ENCODE measurements around the gene SMCO2. TPM values are rescaled to one million over a fixed set of nuclear protein-coding genes. Genes with fewer than 3 reads are reported as not detected.

The SMCO2 gene
- total and polyA plus RNA-seq, 5 experiments from 2014 or later, result not detected

GRCh38 chr12:27524494-27524835 lies 77.9 kb downstream of the SMCO2 start:
- no peaks in the 10 kb centered on the region for H3K36me3 Mint-ChIP-seq
- POLR2A ChIA-PET, result interaction anchor here (0.6 to 1.2 kb wide), 5 partner anchors 7 to 102 kb away, joined by 3 to 5 read pairs (median 3); no protein-coding TSS in a partner anchor
- DNase-seq (peak in 1 of 10 donors; percentile 14), ATAC-seq (peak in 1 of 2 donors; percentile 2)
- H3K4me3 Mint-ChIP-seq, result peak overlapping the region; percentile 92 to 99 (median 97)
- peak overlapping the region in 7 of 10 donors; percentile 30 to 98 (median 93) for H3K27ac Mint-ChIP-seq
- H3K4me1 Mint-ChIP-seq, result peaks cover 16 to 38% (median 27%) of the 10 kb centered on the region in 4 donors
- no peaks in the 10 kb centered on the region for H3K9me3 Mint-ChIP-seq
- peaks cover 2 to 6% (median 5%) of the 10 kb centered on the region in 5 donors for H3K27me3 Mint-ChIP-seq

DNA sequence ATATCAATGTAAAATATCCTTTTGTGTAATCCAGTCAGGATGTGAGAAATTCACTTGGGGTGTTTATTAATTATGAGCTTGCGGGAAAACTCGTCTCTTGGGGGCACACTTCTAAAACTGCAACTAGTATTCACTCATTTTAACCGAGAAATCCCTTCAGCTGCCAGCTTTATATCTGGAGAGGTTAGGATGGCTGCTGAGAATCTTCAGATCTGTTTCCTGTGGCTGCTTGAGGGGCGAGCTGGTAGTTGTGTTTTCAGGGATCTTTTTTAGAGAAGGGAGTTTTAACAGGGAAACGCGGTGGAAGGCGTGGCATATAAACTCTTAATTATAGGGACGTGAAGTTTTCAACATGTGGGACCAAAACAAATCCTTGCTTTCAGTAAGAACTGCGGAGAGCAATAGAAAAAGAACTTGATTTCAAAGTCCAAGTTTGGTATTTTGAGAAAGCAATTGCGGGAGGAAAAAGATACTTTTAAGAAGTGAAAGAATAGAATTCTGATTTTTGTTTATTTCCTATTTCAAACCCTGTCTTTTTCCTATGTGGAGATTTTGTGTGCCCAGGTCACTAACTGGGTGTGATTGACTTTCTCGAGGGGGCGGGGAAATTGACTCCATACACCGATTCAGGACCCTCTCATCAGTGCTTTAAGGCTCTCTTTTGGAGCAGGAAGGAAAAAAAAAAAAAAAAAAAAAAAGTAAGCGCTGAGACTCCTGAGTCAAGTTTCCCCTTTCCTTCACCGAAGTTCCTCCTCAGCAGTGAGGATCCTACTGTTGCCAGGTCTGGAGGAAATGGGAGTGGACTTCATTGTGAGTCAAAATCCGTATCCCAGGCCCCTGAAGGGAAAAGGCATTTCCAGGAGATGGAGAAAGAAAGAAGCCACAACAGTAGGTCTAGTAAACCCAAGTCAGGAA lies 78.6 kb downstream of the SMCO2 start:
- Mint-ChIP-seq H3K9me3 (no peaks in the 10 kb centered on the region), H3K4me3 (peak overlapping the region; percentile 92 to 99 (median 97)), H3K27me3 (peaks cover 0 to 2% (median 0%) of the 10 kb centered on the region in 5 donors), H3K4me1 (peaks cover 16 to 38% (median 27%) of the 10 kb centered on the region in 4 donors), H3K27ac (peak overlapping the region in 7 of 10 donors; percentile 12 to 97 (median 65)), H3K36me3 (no peaks in the 10 kb centered on the region)
- POLR2A ChIA-PET, result interaction anchor here (1.2 kb wide), 1 partner anchor 90 kb away, joined by 5 read pairs; no protein-coding TSS in a partner anchor
- no peak for DNase-seq
- ATAC-seq, result no peak

GRCh38 chr12:27527512-27527911 lies 81.0 kb downstream of the SMCO2 start:
- POLR2A ChIA-PET, result no interaction called here

GRCh38 chr12:27528788-27529187 lies 82.3 kb downstream of the SMCO2 start:
- ATAC-seq (no peak), DNase-seq (no peak)
- POLR2A ChIA-PET, result no interaction called here
- no peaks in the 10 kb centered on the region for H3K9me3 Mint-ChIP-seq
- no peaks in the 10 kb centered on the region for H3K36me3 Mint-ChIP-seq
- no peak overlapping the region for H3K27ac Mint-ChIP-seq
- H3K4me1 Mint-ChIP-seq, result peaks cover 12 to 33% (median 21%) of the 10 kb centered on the region in 4 donors
- no peaks in the 10 kb centered on the region for H3K27me3 Mint-ChIP-seq
- no peak overlapping the region for H3K4me3 Mint-ChIP-seq

More at GRCh38 chr12:27527512-27527911, 81.0 kb downstream of the SMCO2 start:
- no peak overlapping the region for H3K27ac Mint-ChIP-seq
- no peak overlapping the region for H3K4me3 Mint-ChIP-seq
- ATAC-seq (no peak), DNase-seq (no peak)
- H3K9me3 Mint-ChIP-seq, result no peaks in the 10 kb centered on the region
- H3K27me3 Mint-ChIP-seq, result no peaks in the 10 kb centered on the region
- H3K36me3 Mint-ChIP-seq, result no peaks in the 10 kb centered on the region
- H3K4me1 Mint-ChIP-seq, result peaks cover 8 to 31% (median 25%) of the 10 kb centered on the region in 4 donors

- Mint-ChIP-seq H3K9me3 (no peaks in the 10 kb centered on the region), H3K27ac (peak overlapping the region in 1 of 10 donors; percentile 46), H3K27me3 (no peaks in the 10 kb centered on the region), H3K36me3 (no peaks in the 10 kb centered on the region), H3K4me1 (peaks cover 19 to 37% (median 24%) of the 10 kb centered on the region in 4 donors), H3K4me3 (no peak overlapping the region)
- POLR2A ChIA-PET, result no interaction called here
- no peak for ATAC-seq
- no peak for DNase-seq
Measured at GRCh38 chr12:27530157-27530922, 83.8 kb downstream of the SMCO2 start.

GRCh38 chr12:27531896-27532295 lies 85.4 kb downstream of the SMCO2 start:
- POLR2A ChIA-PET, result interaction anchor here (0.5 kb wide), 1 partner anchor 8 kb away, joined by 3 read pairs; the partner anchor contains the start of gene PPFIBP1
- H3K4me1 Mint-ChIP-seq, result peaks cover 18 to 39% (median 24%) of the 10 kb centered on the region in 4 donors
- peak overlapping the region in 1 of 10 donors; percentile 7 for H3K27ac Mint-ChIP-seq
- H3K9me3 Mint-ChIP-seq, result no peaks in the 10 kb centered on the region
- no peaks in the 10 kb centered on the region for H3K27me3 Mint-ChIP-seq
- no peak overlapping the region for H3K4me3 Mint-ChIP-seq
- no peak for DNase-seq
- ATAC-seq, result no peak
- H3K36me3 Mint-ChIP-seq, result no peaks in the 10 kb centered on the region

DNA sequence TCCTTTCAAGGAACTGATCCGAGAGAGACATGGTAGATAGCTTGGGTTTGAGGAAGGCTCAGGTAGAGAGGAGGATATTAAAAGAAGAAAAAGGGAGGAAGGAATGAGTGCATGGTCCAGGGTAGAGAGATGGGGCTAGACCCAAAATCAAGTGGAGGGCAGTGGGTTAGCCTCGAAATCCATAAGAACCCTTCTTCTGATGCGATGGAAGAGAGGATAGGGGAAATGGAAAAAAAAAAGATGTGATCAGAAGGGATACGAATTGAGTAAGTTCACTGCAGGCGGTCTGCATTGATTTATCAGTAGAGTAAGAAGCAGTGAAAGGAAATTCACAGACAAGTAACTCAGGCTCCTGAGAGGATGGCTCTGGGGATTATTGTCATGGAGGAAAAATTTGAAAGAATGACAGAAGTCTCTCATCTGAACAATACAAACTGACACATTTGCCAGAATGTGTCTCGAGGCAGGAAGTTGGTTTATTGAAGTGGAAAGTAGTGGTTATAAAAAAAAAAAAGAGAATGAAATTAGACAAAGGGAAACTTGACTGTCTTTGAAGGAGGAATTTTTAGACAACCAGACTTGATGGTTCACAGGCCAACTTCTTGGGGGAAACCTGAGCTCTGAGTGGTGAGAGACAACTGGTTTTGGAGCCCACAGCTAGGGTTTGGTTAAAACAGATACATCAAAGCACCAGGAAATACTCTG lies 87.7 kb downstream of the SMCO2 start:
- POLR2A ChIA-PET, result interaction anchor here (0.8 to 1.1 kb wide), 2 partner anchors 10 to 262 kb away, joined by 3 to 4 read pairs; partner anchors contain the start of gene PPFIBP1
- Mint-ChIP-seq H3K4me3 (peak overlapping the region in 9 of 10 donors; percentile 11 to 64 (median 59)), H3K27me3 (no peaks in the 10 kb centered on the region)

GRCh38 chr12:27534765-27535161 lies 88.2 kb downstream of the SMCO2 start:
- Mint-ChIP-seq H3K9me3 (no peaks in the 10 kb centered on the region), H3K4me3 (peak overlapping the region in 9 of 10 donors; percentile 11 to 64 (median 59)), H3K27me3 (no peaks in the 10 kb centered on the region), H3K4me1 (peaks cover 21 to 50% (median 30%) of the 10 kb centered on the region in 4 donors), H3K36me3 (no peaks in the 10 kb centered on the region), H3K27ac (peak overlapping the region in 9 of 10 donors; percentile 5 to 83 (median 49))
- DNase-seq, result no peak
- peak; percentile 38 to 43 for ATAC-seq
- POLR2A ChIA-PET, result interaction anchor here (0.8 kb wide), 1 partner anchor 262 kb away, joined by 3 read pairs; no protein-coding TSS in a partner anchor

More for the DNA sequence above, 87.7 kb downstream of the SMCO2 start:
- no peaks in the 10 kb centered on the region for H3K9me3 Mint-ChIP-seq
- ATAC-seq, result peak; percentile 94 to 95
- peak overlapping the region; percentile 5 to 83 (median 46) for H3K27ac Mint-ChIP-seq
- no peaks in the 10 kb centered on the region for H3K36me3 Mint-ChIP-seq
- DNase-seq, result peak in 7 of 10 donors; percentile 22 to 71 (median 37)
- peaks cover 21 to 50% (median 30%) of the 10 kb centered on the region in 4 donors for H3K4me1 Mint-ChIP-seq

DNA sequence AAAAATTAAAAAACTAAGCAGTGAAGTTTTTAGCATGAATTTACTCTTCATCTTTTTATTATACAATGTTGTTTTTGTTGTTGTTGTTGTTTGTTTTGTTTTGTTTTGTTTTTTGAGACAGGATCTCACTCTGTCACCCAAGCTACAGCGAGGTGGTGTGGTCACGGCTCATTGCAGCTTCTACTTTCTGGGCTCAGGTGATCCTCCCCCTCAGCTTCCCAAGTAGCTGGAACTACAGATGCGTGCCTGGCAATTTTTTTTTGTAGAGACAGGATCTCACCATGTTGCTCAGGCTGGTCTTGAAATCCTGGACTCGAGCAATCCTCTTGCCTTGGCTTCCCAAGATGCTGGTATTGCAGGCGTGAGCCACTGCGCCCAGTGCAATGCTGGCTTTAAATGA lies 88.8 kb downstream of the SMCO2 start:
- POLR2A ChIA-PET, result no interaction called here
- peaks cover 22 to 50% (median 30%) of the 10 kb centered on the region in 4 donors for H3K4me1 Mint-ChIP-seq

GRCh38 chr12:27537855-27538675 lies 91.5 kb downstream of the SMCO2 start:
- POLR2A ChIA-PET, result no interaction called here
- peaks cover 0 to 5% (median 4%) of the 10 kb centered on the region in 5 donors for H3K27me3 Mint-ChIP-seq
- H3K4me3 Mint-ChIP-seq, result no peak overlapping the region
- peaks cover 20 to 42% (median 29%) of the 10 kb centered on the region in 4 donors for H3K4me1 Mint-ChIP-seq
- no peaks in the 10 kb centered on the region for H3K36me3 Mint-ChIP-seq
- H3K9me3 Mint-ChIP-seq, result no peaks in the 10 kb centered on the region
- no peak for DNase-seq
- no peak overlapping the region for H3K27ac Mint-ChIP-seq
- no peak for ATAC-seq

More for the DNA sequence above, 88.8 kb downstream of the SMCO2 start:
- no peaks in the 10 kb centered on the region for H3K27me3 Mint-ChIP-seq
- no peaks in the 10 kb centered on the region for H3K36me3 Mint-ChIP-seq
- no peak overlapping the region for H3K27ac Mint-ChIP-seq
- no peak overlapping the region for H3K4me3 Mint-ChIP-seq
- DNase-seq (no peak), ATAC-seq (no peak)
- H3K9me3 Mint-ChIP-seq, result no peaks in the 10 kb centered on the region

GRCh38 chr12:27539191-27539631 lies 92.7 kb downstream of the SMCO2 start:
- POLR2A ChIA-PET, result no interaction called here
- Mint-ChIP-seq H3K4me1 (peaks cover 13 to 32% (median 20%) of the 10 kb centered on the region in 4 donors), H3K36me3 (no peaks in the 10 kb centered on the region), H3K9me3 (no peaks in the 10 kb centered on the region), H3K27me3 (peaks cover 0 to 5% (median 4%) of the 10 kb centered on the region in 5 donors), H3K4me3 (no peak overlapping the region), H3K27ac (no peak overlapping the region)
- ATAC-seq, result no peak
- DNase-seq, result no peak
